ENCODE measurements around the gene ADAR. TPM values are rescaled to one million over a fixed set of nuclear protein-coding genes. Genes with fewer than 3 reads are reported as not detected.
"Not testable (repeated sequence)": the region's sequence is repeated elsewhere in the genome, so short reads cannot be mapped to it uniquely, and the experiment has no call there.

The ADAR gene
- 61.3 TPM for total RNA-seq
- long read RNA-seq, partial matches to known transcripts: 1 of 18 reads
- long read RNA-seq, other reads (novel, unspliced or antisense): 17 of 18 reads

DNA sequence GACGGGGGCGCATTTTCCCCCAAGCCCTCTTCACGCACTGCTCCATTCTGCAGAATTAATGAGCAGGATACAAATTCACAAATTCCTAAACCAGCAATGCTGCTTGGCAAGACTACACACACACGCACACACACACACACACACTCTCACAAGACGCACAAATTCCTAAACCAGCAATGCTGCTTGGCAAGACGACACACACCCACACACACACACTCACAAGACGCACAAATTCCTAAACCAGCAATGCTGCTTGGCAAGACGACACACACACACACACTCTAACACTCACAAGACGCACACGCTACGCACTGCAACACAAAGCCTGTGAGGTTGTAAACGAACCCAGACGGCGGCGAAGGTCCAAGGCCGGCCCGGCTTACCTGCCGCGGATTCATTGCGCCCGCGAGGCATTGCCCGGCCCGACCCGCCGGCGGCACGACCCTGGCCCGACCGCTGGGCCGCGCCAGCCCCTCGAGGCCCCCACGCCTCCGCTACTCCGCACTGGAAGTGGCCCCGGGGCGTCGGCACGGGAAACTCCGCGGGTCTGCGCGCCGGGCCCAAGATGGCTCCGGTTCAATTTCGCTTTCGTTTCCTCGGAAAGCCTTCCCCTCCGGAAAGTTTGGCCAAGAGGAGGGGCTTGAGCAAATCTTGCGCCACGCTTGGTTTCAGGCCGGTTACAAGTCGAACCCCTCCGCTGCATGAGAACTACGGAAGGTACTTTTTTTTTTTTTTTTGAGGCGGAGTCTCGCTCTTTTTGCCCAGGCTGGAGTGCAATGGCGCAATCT is at the start of gene ADAR:
Gene ADAR, minus strand, starts transcription at position 578 of the 788 bp plus-strand sequence. Its CDS starts 180 bp downstream, at position 398.
- intact Hi-C loops (cut with micrococcal nuclease): no loop called here
- ATAC-seq: peak; percentile 93
- DNase-seq: peak; percentile 90

DNA sequence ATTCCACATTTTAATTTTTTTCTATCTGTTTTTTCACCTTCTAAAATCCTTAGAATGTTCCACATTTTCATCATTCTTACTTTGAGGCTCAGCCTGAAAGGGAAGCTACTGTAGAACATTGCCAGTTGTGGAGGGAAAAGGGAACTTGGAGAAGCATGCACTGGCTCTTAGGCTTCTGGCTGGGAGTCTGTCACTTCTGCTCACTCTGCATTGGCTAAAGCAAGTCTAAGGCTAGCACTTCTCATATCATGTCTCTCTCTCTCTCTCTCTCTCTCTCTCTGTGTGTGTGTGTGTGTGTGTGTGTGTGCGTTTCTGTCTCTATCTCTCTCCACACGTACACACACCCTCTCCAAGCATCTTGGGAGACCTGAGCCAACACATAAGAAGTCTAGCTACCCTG is 49.6 kb upstream of the ADAR start:
- intact Hi-C loops (cut with micrococcal nuclease): no loop called here
- DNase-seq: no peak
- ATAC-seq: peak; percentile 24

DNA sequence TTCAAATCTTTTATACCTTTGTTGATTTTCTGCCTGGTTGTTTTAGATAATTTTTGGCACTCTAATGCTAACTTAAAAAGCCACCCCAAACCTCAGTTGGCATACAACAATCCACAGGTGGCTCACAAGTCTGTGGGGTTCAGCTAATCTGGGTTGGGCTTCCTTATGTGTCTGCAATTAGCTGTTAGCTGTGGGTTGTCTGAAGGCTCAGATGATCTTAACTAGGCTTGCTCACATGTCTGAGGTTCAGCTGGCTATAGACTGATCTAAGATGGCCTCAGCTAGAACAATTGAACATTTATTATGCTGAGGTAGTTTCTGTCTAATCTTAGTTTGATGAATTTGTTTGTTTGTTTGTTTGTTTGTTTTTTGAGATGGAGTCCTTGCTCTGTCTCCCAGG is 44.9 kb upstream of the ADAR start:
- intact Hi-C loops (cut with micrococcal nuclease): no loop called here
- no peak for DNase-seq
- no peak for ATAC-seq

DNA sequence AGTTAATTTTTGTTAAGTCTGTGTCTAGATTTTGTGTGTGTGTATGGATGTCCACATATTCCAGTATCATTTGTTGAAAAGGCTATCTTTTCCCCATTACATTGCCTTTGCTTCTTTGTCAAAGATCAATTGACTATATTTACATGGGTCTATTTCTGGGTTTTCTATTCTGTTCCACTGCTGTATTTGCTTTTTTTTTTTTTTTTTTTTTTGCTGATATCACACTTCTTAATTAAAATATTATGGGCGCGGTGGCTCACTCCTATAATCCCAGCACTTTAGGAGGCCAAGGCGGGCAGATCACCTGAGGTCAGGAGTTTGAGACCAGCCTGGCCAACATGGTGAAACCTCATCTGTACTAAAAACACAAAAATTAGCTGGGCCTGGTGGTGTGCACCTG is 36.7 kb upstream of the ADAR start:
- DNase-seq; intact Hi-C loops (cut with micrococcal nuclease); ATAC-seq: not testable (repeated sequence)

DNA sequence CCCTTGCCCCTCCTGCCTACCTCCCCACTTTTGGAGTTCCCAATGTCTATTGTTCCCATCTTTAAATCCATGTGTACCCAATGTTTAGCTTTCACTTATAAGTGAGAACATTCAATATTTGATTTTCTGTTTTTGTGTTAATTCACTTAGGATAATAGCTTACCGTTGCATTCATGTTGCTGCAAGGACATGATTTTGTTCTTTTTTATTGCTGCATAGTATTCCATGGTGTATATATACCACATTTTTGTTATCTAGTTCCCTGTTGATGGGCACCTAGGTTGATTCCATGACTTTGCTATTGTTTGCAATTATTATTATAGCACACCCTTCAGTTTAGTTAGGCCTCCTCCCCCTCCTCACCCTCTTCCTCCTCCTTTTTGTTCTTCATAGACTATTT is 33.5 kb upstream of the ADAR start:
- no peak for DNase-seq
- no peak for ATAC-seq
- intact Hi-C loops (cut with micrococcal nuclease): no loop called here

DNA sequence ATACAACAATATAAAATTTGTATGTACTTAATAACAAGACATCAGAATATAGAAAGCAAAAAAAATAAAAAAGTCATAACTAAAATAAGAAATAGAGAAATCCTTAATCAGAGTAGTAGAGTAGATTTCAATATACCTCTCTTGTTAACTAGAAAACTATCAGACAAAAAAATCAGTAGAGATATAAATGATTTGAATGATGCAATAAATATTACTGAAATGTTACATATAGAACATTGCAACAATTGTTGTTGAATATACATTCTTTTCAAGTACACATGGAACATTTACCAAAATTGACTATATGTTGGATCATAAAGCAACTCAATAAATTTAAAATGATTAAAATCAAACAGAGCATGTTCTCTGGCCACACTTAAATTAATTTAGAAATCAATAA is 31.9 kb upstream of the ADAR start:
- no peak for DNase-seq
- ATAC-seq: no peak
- intact Hi-C loops (cut with micrococcal nuclease): no loop called here

GRCh38 chr1:154635171-154635570 is 27.2 kb upstream of the ADAR start:
- ATAC-seq (no peak), DNase-seq (no peak)
- intact Hi-C loops (cut with micrococcal nuclease): no loop called here

GRCh38 chr1:154629675-154630073 is 21.7 kb upstream of the ADAR start:
- intact Hi-C loops (cut with micrococcal nuclease): no loop called here
- DNase-seq: no peak

DNA sequence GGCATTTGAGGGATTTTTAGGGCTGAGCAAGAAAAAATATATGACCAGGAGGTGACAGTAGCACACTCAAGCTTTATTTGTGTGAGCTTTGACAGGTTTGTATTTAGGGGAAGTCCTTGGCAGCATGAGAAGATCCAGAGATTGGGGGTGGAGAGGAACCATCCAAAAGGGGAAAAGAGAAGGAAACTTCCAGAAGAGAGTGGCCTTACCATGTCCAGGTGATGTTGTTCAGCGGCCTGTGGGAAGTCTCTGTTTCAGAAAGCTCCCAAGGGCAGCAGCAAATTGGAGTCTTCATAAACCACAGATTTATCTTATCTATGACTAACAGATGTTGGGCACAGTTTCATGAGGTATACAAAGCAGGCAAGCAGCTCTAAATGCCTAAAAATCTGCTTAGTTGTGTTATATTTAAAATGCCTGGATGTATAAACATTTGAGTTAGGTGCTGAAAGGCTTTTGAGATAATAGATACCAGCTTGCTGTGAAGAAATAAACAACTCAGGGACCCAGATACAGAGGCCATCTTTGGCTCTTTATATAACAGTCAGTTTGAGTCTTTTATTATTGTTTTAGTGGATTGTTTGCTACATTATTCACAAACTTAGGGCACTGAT is 21.2 kb upstream of the ADAR start:
- no peak for ATAC-seq
- DNase-seq: no peak
- intact Hi-C loops (cut with micrococcal nuclease): no loop called here

More at GRCh38 chr1:154629675-154630073, 21.7 kb upstream of the ADAR start:
- ATAC-seq: no peak

- DNase-seq: no peak
- intact Hi-C loops (cut with micrococcal nuclease): no loop called here
- peak; percentile 12 for ATAC-seq
Observed at GRCh38 chr1:154628121-154628405, 20.1 kb upstream of the ADAR start.

DNA sequence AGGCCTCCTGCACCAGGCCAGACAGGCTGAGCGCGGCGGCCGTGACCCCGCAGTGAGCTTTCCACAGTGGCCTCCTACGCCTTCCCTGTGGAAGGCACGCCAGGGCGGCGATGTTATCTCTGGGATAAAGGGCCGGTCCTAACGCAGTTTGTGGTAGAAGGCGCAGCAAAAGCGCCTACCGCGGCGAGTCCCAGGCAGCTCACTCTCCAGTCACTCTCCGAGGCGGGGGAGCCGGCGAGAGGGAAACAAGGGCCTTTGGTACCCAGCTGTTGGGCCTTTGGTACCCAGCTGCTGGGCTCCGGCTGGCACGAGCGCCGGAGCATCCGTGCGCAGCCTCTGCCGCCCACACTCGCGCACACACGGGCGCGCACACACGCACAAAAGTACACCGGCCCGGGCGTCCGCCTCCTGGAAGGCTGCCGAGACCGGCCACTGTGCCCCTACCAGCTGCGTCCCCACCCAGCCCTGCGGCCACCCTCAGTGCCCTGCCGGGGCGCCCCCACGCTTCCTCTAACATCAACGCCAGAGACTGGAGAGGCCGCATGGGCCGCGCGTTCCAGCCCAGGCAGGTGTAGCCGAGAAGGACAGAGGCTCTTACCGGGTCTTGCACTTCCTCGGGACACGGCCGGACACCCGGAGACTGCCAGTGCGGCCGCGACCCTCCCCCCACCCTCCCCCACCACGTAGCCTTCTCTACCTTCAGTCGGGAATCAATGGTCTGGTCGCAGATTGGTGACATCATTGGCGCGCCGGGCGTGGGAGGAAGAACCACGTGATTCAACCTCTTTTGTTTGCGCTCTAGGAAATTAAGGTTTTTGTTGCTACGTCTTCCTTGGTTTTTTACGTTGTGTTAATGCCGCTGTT is 19.5 kb upstream of the ADAR start:
- intact Hi-C loops (cut with micrococcal nuclease): no loop called here
- DNase-seq (peak; percentile 92), ATAC-seq (peak; percentile 79)

DNA sequence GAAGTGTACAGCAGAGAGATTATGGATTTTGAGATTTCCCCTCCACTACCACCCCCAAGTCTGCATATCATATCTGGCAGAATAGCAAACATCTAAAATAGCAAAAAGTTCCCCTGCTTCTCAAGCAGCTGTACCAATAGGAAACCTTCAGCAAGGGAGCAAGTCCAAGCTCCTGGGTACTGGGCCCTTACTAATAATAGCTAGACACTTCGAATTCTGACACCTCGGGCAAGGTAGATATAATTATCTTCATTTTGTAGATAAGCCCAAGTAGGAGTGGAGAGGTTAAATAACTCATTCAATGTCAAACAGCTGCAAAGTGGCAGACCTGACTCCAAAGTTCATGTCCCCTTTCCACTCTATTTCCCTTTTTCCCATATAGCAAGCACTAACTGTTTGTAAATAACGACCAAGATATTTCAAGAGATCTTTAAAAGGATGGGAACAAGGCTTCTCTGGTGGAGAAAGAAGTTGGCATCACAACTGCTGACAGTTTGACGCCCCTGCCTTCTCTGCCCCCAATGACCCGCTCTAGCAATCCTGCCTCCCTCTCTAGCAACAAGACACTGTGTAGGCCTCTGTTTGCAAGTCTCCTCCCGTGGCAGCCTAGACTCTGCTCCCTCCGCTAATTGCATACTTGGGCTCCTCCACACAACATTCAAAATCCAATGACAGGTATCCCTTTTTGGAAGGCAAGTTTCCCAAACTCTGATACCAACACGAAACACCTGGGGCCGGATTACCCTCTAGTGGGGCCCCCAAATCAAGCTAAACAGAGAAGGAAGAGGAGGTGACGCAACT is 18.7 kb upstream of the ADAR start:
- intact Hi-C loops (cut with micrococcal nuclease): no loop called here
- peak; percentile 61 for ATAC-seq
- DNase-seq: no peak

- DNase-seq: no peak
- ATAC-seq: no peak
- intact Hi-C loops (cut with micrococcal nuclease): no loop called here
Observed at GRCh38 chr1:154624746-154625643, 17.0 kb upstream of the ADAR start.

DNA sequence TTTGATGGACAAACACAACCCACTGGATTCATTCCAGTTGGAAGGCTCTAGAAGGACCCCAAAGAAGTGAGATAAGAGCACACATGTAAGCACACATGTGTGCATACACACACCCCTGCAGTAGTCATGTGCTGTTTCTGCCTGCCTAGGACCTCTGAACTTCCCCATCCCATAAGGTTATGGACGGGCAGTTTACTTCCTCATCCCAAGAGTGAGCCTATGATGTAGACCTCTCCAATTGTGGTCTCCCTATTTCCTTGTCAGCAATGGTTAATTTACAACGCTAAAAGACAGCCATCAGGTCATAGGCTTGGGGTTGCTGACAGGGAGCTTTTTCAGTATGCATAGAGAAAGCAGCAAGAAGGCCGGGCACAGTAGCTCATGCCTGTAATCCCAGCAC is 15.4 kb upstream of the ADAR start:
- no peak for DNase-seq
- ATAC-seq: no peak
- intact Hi-C loops (cut with micrococcal nuclease): no loop called here

- intact Hi-C loops (cut with micrococcal nuclease): no loop called here
- ATAC-seq (no peak), DNase-seq (no peak)
Observed at GRCh38 chr1:154622503-154623039, 14.6 kb upstream of the ADAR start.

- peak; percentile 33 for ATAC-seq
- intact Hi-C loops (cut with micrococcal nuclease): no loop called here
- DNase-seq: no peak
Observed at GRCh38 chr1:154621875-154622274, 13.9 kb upstream of the ADAR start.

DNA sequence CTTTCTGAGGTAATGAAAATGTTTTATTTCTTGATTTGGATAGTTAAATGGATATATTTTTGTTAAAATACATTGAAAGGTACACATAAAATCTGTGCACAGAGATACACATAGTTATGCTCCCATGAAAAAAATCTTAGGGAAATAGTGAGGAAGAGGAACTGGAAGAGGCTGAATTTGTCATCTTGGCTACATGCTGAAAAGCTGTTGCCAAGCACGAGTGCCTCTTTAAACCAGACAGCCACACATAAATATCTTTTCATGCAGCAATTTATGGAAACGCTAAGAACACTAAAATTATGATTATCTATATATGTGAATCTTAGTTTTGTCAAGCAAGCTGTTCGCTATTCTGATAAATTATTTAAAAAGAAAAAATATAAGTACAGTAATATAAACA is 12.8 kb upstream of the ADAR start:
- intact Hi-C loops (cut with micrococcal nuclease): no loop called here
- ATAC-seq: no peak

More for the DNA sequence above, 12.8 kb upstream of the ADAR start:
- DNase-seq: no peak
